Natural killer cell treated with Interleukin-12 subunit alpha and Interleukin-12 subunit beta and Interleukin-15 and Interleukin-18, amount 100 ng/mL, for 72 hours (primary cell): ENCODE results near the gene SH3GL2. TPM values are rescaled to one million over a fixed set of nuclear protein-coding genes. Genes with fewer than 3 reads are reported as not detected.

Source experiments
- ATAC-seq, 2 donors: fragments of 150-1000 bp; cut with Tn5 transposase in 1 of 2; sonication (Bioruptor Pico), chemical (Tn5 transposase) in 1 of 2; 2 replicates each; pipeline ENCODE4 v1.10.0; 2021
- DNase-seq: peaks from one replicate; pipeline ENCODE4 v3.0.0; 2022; ENCODE audit warnings: low spot score
- H3K27ac Mint-ChIP-seq, 2 donors: 1 replicate in 1 of 2; 2 replicates in 1 of 2; pipeline ENCODE4 v1.8.0; 2022; ENCODE audit warnings: mixed read lengths in 2 of 2, mild to moderate bottlenecking in 1 of 2, moderate library complexity in 1 of 2
- H3K27me3 Mint-ChIP-seq, 2 donors: 1 replicate in 1 of 2; 2 replicates in 1 of 2; pipeline ENCODE4 v1.8.0; 2022; ENCODE audit warnings: mixed read lengths in 2 of 2
- H3K36me3 Mint-ChIP-seq: one replicate; pipeline ENCODE4 v1.8.0; 2022; ENCODE audit warnings: mixed read lengths
- H3K4me1 Mint-ChIP-seq, 2 donors: 1 replicate in 1 of 2; 2 replicates in 1 of 2; pipeline ENCODE4 v1.8.0; 2022; ENCODE audit warnings: low read depth in 2 of 2, mixed read lengths in 2 of 2, mild to moderate bottlenecking in 1 of 2
- H3K4me3 Mint-ChIP-seq: one replicate; pipeline ENCODE4 v1.8.0; 2022; ENCODE audit warnings: mixed read lengths
- H3K9me3 Mint-ChIP-seq: 2 replicates; pipeline ENCODE4 v1.8.0; 2022; ENCODE audit warnings: mixed read lengths
- total RNA-seq, 2 donors: library from RNA; stranded (reverse); gene quantifications; one replicate each; pipeline ENCODE4 v1.2.3, GENCODE V29; 2022

SH3GL2 gene
- total RNA-seq, 2 donors from 2014 or later: not detected

DNA sequence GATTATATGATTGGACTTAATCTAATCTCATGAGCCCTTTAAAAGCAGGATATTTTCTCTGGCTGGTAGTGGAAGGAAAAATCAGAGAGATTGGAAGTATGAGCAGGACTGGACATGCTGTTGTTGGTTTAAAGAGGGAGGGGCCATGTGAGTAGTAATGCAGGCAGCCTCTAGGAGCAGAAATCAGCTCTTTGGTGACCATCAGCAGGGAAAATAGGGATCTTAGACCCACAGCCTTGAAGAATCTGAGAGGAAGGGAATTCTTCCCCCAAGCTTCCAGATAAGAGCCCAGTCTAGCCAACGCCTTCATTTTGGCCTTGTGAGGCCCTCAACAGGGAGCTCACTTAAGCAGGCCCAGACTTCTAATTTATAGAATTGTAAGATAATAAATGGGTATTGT is 9.5 kb downstream of the SH3GL2 start:
- Mint-ChIP-seq H3K27ac (no peak overlapping the region), H3K36me3 (no peaks in the 10 kb centered on the region), H3K9me3 (peaks cover 9% of the 10 kb centered on the region), H3K4me1 (no peaks in the 10 kb centered on the region), H3K27me3 (no peaks in the 10 kb centered on the region), H3K4me3 (no peak overlapping the region)
- ATAC-seq: no peak
- DNase-seq: no peak

- Mint-ChIP-seq H3K4me1 (no peaks in the 10 kb centered on the region), H3K27me3 (no peaks in the 10 kb centered on the region), H3K36me3 (no peaks in the 10 kb centered on the region), H3K27ac (no peak overlapping the region), H3K4me3 (no peak overlapping the region), H3K9me3 (peaks cover 9% of the 10 kb centered on the region)
- no peak for ATAC-seq
- DNase-seq: no peak
Observed at GRCh38 chr9:17588941-17589340, 10.1 kb downstream of the SH3GL2 start.

DNA sequence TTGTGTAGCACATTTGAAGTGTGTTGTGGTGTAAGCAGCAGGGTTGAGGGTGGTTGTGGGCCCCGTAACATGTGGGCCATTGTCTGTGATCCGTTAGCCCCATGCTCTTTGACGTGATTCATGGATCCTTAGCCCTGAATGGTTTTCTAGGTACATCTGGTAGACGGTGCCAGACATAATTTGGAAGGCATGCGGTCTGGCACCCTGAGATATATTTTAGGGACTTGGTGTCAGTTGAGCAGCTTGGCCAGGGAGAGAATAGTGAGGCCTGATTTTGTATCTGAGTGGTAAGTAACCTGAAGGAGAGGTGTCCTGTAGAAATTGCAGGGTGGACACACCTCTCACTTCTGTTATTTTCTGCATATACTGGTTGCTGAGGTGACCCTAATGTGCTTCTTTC is 10.9 kb downstream of the SH3GL2 start:
- Mint-ChIP-seq H3K27ac (no peak overlapping the region), H3K36me3 (no peaks in the 10 kb centered on the region), H3K27me3 (no peaks in the 10 kb centered on the region), H3K9me3 (peaks cover 9% of the 10 kb centered on the region), H3K4me3 (no peak overlapping the region), H3K4me1 (no peaks in the 10 kb centered on the region)
- ATAC-seq (no peak), DNase-seq (no peak)

- no peaks in the 10 kb centered on the region for H3K4me1 Mint-ChIP-seq
- DNase-seq: no peak
- no peak overlapping the region for H3K4me3 Mint-ChIP-seq
- H3K27me3 Mint-ChIP-seq: no peaks in the 10 kb centered on the region
- peaks cover 3% of the 10 kb centered on the region for H3K9me3 Mint-ChIP-seq
- no peaks in the 10 kb centered on the region for H3K36me3 Mint-ChIP-seq
- no peak for ATAC-seq
- no peak overlapping the region for H3K27ac Mint-ChIP-seq
Observed at GRCh38 chr9:17594961-17595360, 16.1 kb downstream of the SH3GL2 start.

- Mint-ChIP-seq H3K36me3 (no peaks in the 10 kb centered on the region), H3K27me3 (no peaks in the 10 kb centered on the region), H3K4me3 (no peak overlapping the region), H3K9me3 (peaks cover 5% of the 10 kb centered on the region), H3K4me1 (no peaks in the 10 kb centered on the region), H3K27ac (no peak overlapping the region)
- DNase-seq: no peak
- no peak for ATAC-seq
Observed at GRCh38 chr9:17597977-17598376, 19.1 kb downstream of the SH3GL2 start.

- Mint-ChIP-seq H3K9me3 (peaks cover 13% of the 10 kb centered on the region), H3K4me1 (no peaks in the 10 kb centered on the region), H3K36me3 (no peaks in the 10 kb centered on the region), H3K4me3 (no peak overlapping the region), H3K27ac (no peak overlapping the region), H3K27me3 (peaks cover 0 to 2% of the 10 kb centered on the region in 2 donors)
- ATAC-seq (no peak), DNase-seq (no peak)
Observed at GRCh38 chr9:17600962-17601593, 22.2 kb downstream of the SH3GL2 start.

DNA sequence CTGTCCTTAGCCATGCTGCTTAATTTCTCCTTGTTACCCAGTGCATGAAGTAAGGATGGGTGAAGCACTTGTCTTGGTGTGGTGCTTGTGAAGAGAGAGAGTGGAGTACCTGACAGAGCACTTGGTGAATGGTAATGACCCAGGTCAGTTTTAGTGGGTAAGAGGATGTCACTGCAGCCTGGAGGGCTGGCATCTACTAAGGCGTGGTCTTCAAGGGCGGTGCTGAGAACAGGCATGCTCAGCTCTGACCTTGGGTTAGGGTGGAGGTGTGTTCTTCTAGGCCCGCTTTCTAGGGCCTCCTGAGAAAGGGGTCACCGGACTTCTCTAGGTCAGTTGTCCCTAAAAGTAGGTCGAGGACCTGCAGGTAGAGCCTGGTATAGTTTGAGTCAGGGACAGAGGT is 25.7 kb downstream of the SH3GL2 start:
- Mint-ChIP-seq H3K27me3 (peaks cover 0 to 2% of the 10 kb centered on the region in 2 donors), H3K4me3 (no peak overlapping the region), H3K36me3 (no peaks in the 10 kb centered on the region), H3K27ac (no peak overlapping the region), H3K9me3 (peaks cover 10% of the 10 kb centered on the region), H3K4me1 (no peaks in the 10 kb centered on the region)
- ATAC-seq: peak; percentile 20 to 59
- no peak for DNase-seq

DNA sequence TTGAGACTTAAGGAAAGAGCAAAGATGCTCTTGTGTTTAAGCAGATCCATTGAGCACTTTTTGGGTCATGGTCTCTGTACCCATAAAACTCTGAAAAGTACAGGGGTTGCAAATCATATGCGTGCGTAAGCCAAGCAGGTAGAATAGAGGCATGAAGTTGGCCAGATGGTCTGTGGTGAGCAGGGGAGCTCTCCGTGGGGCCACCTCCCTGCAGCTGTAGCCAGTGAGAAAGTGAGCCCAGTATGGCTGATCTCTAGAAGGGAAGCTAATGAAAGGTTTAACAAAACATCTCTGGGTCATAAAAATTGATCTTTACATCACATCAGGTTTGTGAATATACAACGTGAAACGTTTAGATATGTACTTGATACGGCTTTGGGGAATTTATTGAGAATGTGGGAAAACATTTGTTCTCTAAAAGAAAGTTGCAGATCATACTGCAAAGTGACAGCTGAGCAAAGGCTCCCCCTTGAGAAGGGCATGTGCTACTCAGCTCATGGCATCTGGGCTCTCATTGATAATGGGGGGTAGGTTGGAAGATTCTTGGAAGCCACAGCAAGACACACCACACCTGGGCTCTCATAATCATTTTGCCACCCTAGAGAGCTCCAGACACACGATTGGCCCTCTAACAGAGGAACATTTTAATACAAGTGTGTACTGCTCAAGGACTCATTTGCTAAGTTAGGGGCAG is 30.6 kb downstream of the SH3GL2 start:
- peaks cover 1% of the 10 kb centered on the region for H3K9me3 Mint-ChIP-seq
- H3K27ac Mint-ChIP-seq: no peak overlapping the region
- H3K4me1 Mint-ChIP-seq: no peaks in the 10 kb centered on the region
- no peak overlapping the region for H3K4me3 Mint-ChIP-seq
- H3K27me3 Mint-ChIP-seq: no peaks in the 10 kb centered on the region
- no peak for DNase-seq
- no peak for ATAC-seq
- H3K36me3 Mint-ChIP-seq: no peaks in the 10 kb centered on the region

DNA sequence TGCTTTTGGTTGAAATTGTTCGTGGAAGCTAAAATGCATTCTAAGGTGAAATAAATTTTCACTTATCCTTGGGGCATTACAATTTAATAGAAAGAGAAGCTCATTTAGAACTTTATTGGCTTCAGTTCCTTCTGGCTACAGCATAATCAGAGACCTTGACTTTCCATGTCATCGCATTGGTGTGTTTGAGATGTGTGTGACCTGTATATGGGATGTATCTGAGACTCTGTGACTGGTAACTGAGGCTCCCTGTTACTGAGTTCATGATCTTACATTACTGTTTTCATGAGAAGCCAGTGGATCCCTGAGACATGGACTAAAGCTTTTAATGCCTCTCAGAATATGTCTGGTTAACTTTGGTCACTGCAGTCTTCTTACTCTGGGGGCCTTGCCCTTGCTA is 32.5 kb downstream of the SH3GL2 start:
- no peaks in the 10 kb centered on the region for H3K27me3 Mint-ChIP-seq
- H3K9me3 Mint-ChIP-seq: no peaks in the 10 kb centered on the region
- no peak for DNase-seq
- no peak for ATAC-seq
- H3K36me3 Mint-ChIP-seq: no peaks in the 10 kb centered on the region
- H3K27ac Mint-ChIP-seq: no peak overlapping the region
- H3K4me3 Mint-ChIP-seq: no peak overlapping the region
- no peaks in the 10 kb centered on the region for H3K4me1 Mint-ChIP-seq

DNA sequence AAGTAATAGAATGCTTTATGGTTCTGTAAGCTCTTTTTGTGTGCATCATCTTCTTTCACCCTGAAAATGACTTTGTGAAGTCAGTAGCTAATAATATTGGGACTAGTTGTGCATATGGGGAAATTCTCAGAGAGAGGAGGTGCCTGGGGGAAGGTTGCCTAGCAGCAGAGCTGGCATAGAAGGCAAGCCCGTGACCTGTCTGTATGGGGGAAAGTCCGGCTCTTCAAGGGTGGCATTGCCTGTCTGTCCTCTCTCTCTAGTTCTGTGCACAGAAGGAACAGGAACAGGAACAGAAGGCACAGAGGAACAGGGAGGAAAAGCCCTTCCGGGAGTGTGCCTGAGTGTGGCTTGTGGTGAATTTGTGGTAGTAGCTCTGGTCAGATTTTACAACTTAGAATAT is 33.1 kb downstream of the SH3GL2 start:
- DNase-seq: no peak
- no peak for ATAC-seq
- H3K36me3 Mint-ChIP-seq: no peaks in the 10 kb centered on the region
- H3K4me3 Mint-ChIP-seq: no peak overlapping the region
- no peak overlapping the region for H3K27ac Mint-ChIP-seq
- H3K27me3 Mint-ChIP-seq: no peaks in the 10 kb centered on the region
- no peaks in the 10 kb centered on the region for H3K9me3 Mint-ChIP-seq
- no peaks in the 10 kb centered on the region for H3K4me1 Mint-ChIP-seq

- H3K36me3 Mint-ChIP-seq: no peaks in the 10 kb centered on the region
- no peak overlapping the region for H3K4me3 Mint-ChIP-seq
- no peak for DNase-seq
- peaks cover 3% of the 10 kb centered on the region for H3K9me3 Mint-ChIP-seq
- no peaks in the 10 kb centered on the region for H3K27me3 Mint-ChIP-seq
- no peak for ATAC-seq
- no peak overlapping the region for H3K27ac Mint-ChIP-seq
- H3K4me1 Mint-ChIP-seq: no peaks in the 10 kb centered on the region
Observed at GRCh38 chr9:17613758-17614157, 34.9 kb downstream of the SH3GL2 start.

DNA sequence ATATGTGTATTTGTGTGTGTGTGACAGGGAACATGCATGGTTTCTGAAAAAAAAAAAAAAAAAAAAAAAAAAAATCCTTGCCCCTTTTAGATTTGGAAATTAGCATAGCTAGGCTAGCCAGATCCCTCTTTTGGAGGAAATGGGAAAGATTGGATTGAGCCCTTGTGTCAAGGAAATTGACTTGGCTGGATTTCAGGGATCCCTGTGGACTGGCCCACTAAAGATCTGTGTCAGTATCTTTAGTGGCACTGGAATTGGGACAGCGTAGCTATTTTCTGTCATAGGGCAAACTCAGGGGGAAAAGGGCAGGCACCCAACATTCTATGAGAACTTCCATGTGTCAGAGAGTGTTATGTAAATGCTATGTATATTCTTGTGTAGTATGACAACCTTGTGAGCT is 35.4 kb downstream of the SH3GL2 start:
- H3K4me1 Mint-ChIP-seq: no peaks in the 10 kb centered on the region
- no peaks in the 10 kb centered on the region for H3K36me3 Mint-ChIP-seq
- H3K9me3 Mint-ChIP-seq: peaks cover 4% of the 10 kb centered on the region
- H3K27ac Mint-ChIP-seq: no peak overlapping the region
- no peaks in the 10 kb centered on the region for H3K27me3 Mint-ChIP-seq
- ATAC-seq: no peak
- no peak for DNase-seq
- no peak overlapping the region for H3K4me3 Mint-ChIP-seq

DNA sequence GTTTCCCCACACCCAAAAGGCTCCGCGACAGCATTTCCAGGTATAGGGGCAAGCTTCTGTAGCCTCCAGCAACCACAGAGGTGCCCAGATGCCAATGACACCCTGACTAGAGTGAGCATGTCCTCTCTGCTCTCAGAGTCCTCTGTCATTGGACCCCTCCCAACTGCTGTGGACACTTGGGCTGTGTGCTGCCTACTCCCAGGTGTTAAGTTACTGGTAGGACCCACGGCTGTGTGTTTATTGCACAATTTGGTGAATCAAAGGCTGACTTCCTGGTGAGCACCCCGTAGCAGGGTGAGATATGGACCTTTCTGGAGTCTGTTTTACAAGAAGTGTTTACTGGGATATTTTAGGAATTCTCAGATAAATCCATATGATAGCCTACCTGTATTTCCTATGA is 36.0 kb downstream of the SH3GL2 start:
- Mint-ChIP-seq H3K27ac (no peak overlapping the region), H3K4me1 (no peaks in the 10 kb centered on the region), H3K36me3 (no peaks in the 10 kb centered on the region), H3K27me3 (no peaks in the 10 kb centered on the region), H3K9me3 (peaks cover 4% of the 10 kb centered on the region), H3K4me3 (no peak overlapping the region)
- no peak for ATAC-seq
- no peak for DNase-seq

DNA sequence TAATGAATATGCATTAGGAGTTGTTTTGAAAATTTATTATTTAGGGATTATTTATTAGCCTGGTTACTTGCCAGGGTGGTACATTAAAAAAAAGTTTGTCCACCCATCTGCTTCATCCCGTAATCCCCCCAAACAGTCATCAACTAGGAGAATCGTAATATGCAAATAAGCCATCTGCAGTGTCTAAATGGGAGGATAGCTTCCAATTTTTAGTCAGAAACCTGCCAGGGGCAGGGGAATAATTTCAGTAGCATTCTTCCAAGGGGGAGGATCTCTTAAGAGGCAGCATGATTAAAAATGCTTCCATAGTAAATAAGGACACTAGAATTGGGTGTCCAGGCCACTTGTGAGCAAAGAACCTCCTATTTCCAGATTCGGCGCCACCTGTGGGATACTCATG is 43.3 kb downstream of the SH3GL2 start:
- no peak for ATAC-seq
- no peak for DNase-seq
- Mint-ChIP-seq H3K27me3 (no peaks in the 10 kb centered on the region), H3K9me3 (peaks cover 10% of the 10 kb centered on the region), H3K4me3 (no peak overlapping the region), H3K36me3 (no peaks in the 10 kb centered on the region), H3K4me1 (no peaks in the 10 kb centered on the region), H3K27ac (no peak overlapping the region)

DNA sequence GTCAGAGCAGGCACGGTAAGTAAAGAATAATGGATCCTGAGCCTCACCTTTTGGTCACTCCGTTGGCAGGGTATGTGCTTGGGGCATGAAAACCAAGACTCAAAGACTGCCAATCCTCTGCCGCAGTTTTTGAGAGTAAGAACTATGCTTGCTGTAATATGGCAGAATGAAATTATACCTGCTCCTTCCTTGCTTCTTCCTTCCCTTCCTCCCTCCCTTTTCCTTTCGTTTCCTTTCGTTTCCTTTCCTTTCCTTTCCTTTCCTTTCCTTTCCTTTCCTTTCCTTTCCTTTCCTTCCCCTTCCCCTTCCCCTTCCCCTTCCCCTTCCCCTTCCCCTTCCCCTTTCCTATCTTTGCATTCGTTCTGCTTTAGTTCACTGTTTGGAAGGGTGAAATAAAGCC is 43.9 kb downstream of the SH3GL2 start:
- DNase-seq: no peak
- H3K4me1 Mint-ChIP-seq: no peaks in the 10 kb centered on the region
- no peaks in the 10 kb centered on the region for H3K27me3 Mint-ChIP-seq
- H3K4me3 Mint-ChIP-seq: no peak overlapping the region
- H3K9me3 Mint-ChIP-seq: peaks cover 11% of the 10 kb centered on the region
- H3K36me3 Mint-ChIP-seq: no peaks in the 10 kb centered on the region
- H3K27ac Mint-ChIP-seq: no peak overlapping the region
- ATAC-seq: no peak
